Measurements from ENCODE around the gene LEPROT.
A peak's percentile ranks its signal among the peaks of the same experiment; 100 is the strongest.
"Not testable (repeated sequence)": the region's sequence is repeated elsewhere in the genome, so short reads cannot be mapped to it uniquely, and the experiment has no call there.

LEPROT gene

GRCh38 chr1:65420590-65421350, at the start of gene LEPROT, which contains the start of gene LEPR:
TSS of gene LEPROT (plus strand) at chr1:65420668. CDS start at chr1:65420725, 57 bp downstream.
TSS of gene LEPR (plus strand) at chr1:65420668. CDS start at chr1:65565566, 144,898 bp downstream.
- TF ChIP-seq Cebpa-rat (IDR thresholded peaks at IDR 0.05): no peak
- Histone ChIP-seq H3K9me3 (no peaks in the 10 kb centered on the region), H3K27ac (peak within 1 kb of the TSS; percentile 95), H3K27me3 (no peaks in the 10 kb centered on the region), H3K9ac (peak within 1 kb of the TSS; percentile 95), H3K36me3 (peaks cover 8% of the 10 kb centered on the region), H3K4me2 (peak within 1 kb of the TSS; percentile 82), H3K4me3 (peak within 1 kb of the TSS; percentile 96), H3K4me1 (peaks cover 29% of the 10 kb centered on the region), H4K20me1 (no peaks in the 10 kb centered on the region; the same call in 1 of the 2 replicates)

GRCh38 chr1:65371544-65371943, 48.9 kb upstream of the LEPROT start:
- Histone ChIP-seq H3K4me2 (no peak overlapping the region), H3K4me3 (no peak overlapping the region), H3K36me3 (no peaks in the 10 kb centered on the region), H3K9me3 (no peaks in the 10 kb centered on the region), H4K20me1 (no peaks in the 10 kb centered on the region), H3K27ac (no peak overlapping the region), H3K4me1 (no peaks in the 10 kb centered on the region), H3K27me3 (no peaks in the 10 kb centered on the region), H3K9ac (no peak overlapping the region)
- no peak for TF ChIP-seq Cebpa-rat (IDR thresholded peaks at IDR 0.05)

- no peaks in the 10 kb centered on the region for H3K36me3 ChIP-seq
- H3K4me1 ChIP-seq: no peaks in the 10 kb centered on the region
- H3K9me3 ChIP-seq: no peaks in the 10 kb centered on the region
- H3K27me3 ChIP-seq: no peaks in the 10 kb centered on the region
- H4K20me1 ChIP-seq: no peaks in the 10 kb centered on the region
- no peak overlapping the region for H3K4me3 ChIP-seq
- H3K9ac ChIP-seq: no peak overlapping the region
- no peak overlapping the region for H3K27ac ChIP-seq
- TF ChIP-seq Cebpa-rat (IDR thresholded peaks at IDR 0.05): no peak
- no peak overlapping the region for H3K4me2 ChIP-seq
Observed at GRCh38 chr1:65372557-65372956, 47.9 kb upstream of the LEPROT start.

- Histone ChIP-seq H3K9ac (no peak overlapping the region), H3K36me3 (no peaks in the 10 kb centered on the region), H3K4me1 (no peaks in the 10 kb centered on the region), H3K9me3 (no peaks in the 10 kb centered on the region), H3K4me2 (no peak overlapping the region), H3K27me3 (no peaks in the 10 kb centered on the region), H4K20me1 (no peaks in the 10 kb centered on the region), H3K27ac (no peak overlapping the region), H3K4me3 (no peak overlapping the region)
- TF ChIP-seq Cebpa-rat (IDR thresholded peaks at IDR 0.05): no peak
Observed at GRCh38 chr1:65377496-65378246, 42.8 kb upstream of the LEPROT start.

- H4K20me1 ChIP-seq: no peaks in the 10 kb centered on the region
- H3K9ac ChIP-seq: no peak overlapping the region
- no peaks in the 10 kb centered on the region for H3K9me3 ChIP-seq
- H3K27ac ChIP-seq: no peak overlapping the region
- H3K27me3 ChIP-seq: no peaks in the 10 kb centered on the region
- no peak for TF ChIP-seq Cebpa-rat (IDR thresholded peaks at IDR 0.05)
- no peaks in the 10 kb centered on the region for H3K36me3 ChIP-seq
- no peaks in the 10 kb centered on the region for H3K4me1 ChIP-seq
- H3K4me3 ChIP-seq: no peak overlapping the region
- no peak overlapping the region for H3K4me2 ChIP-seq
Observed at GRCh38 chr1:65378247-65378946, 42.1 kb upstream of the LEPROT start.

GRCh38 chr1:65384426-65384825, 36.0 kb upstream of the LEPROT start:
- H3K9me3 ChIP-seq, H3K4me2 ChIP-seq, H4K20me1 ChIP-seq, H3K27me3 ChIP-seq, H3K27ac ChIP-seq, H3K36me3 ChIP-seq, H3K9ac ChIP-seq, H3K4me3 ChIP-seq, H3K4me1 ChIP-seq: not testable (repeated sequence)

DNA sequence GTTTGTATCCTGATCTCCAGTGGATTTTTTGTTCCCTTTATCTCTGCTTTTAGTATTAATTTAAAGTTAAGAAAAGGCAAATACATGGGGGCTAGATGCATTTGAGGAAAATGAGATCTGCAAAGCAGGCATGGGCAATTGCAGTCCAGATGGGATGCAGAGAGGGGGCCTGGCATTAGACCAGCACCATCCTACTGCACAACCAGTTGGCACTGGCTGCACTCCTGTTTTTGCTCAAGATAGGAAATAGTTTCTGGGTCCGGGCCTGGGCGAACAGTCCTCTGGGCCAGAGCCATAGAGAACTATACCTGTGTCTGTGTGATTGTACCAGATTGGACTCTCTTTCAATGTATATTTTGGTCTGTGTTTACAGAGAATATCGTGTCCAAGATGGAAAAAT, 34.0 kb upstream of the LEPROT start:
- no peak overlapping the region for H3K9ac ChIP-seq
- H3K27ac ChIP-seq: no peak overlapping the region
- H3K36me3 ChIP-seq: 0 out of 2 replicates have a peak, but pooled peaks cover 4% of the 10 kb centered on the region
- no peaks in the 10 kb centered on the region for H4K20me1 ChIP-seq
- H3K4me3 ChIP-seq: no peak overlapping the region
- peaks cover 7% of the 10 kb centered on the region for H3K9me3 ChIP-seq
- no peaks in the 10 kb centered on the region for H3K4me1 ChIP-seq
- no peak overlapping the region for H3K4me2 ChIP-seq
- no peaks in the 10 kb centered on the region for H3K27me3 ChIP-seq
- TF ChIP-seq Cebpa-rat (IDR thresholded peaks at IDR 0.05): no peak

GRCh38 chr1:65387821-65388220, 32.6 kb upstream of the LEPROT start:
- no peaks in the 10 kb centered on the region for H3K27me3 ChIP-seq
- no peak for TF ChIP-seq Cebpa-rat (IDR thresholded peaks at IDR 0.05)
- no peak overlapping the region for H3K27ac ChIP-seq
- H3K9me3 ChIP-seq: peaks cover 7% of the 10 kb centered on the region
- H4K20me1 ChIP-seq: no peaks in the 10 kb centered on the region
- H3K9ac ChIP-seq: no peak overlapping the region
- H3K4me3 ChIP-seq: no peak overlapping the region
- no peak overlapping the region for H3K4me2 ChIP-seq
- H3K4me1 ChIP-seq: no peaks in the 10 kb centered on the region
- peaks cover 7% of the 10 kb centered on the region; the same call in 1 of the 2 replicates for H3K36me3 ChIP-seq

DNA sequence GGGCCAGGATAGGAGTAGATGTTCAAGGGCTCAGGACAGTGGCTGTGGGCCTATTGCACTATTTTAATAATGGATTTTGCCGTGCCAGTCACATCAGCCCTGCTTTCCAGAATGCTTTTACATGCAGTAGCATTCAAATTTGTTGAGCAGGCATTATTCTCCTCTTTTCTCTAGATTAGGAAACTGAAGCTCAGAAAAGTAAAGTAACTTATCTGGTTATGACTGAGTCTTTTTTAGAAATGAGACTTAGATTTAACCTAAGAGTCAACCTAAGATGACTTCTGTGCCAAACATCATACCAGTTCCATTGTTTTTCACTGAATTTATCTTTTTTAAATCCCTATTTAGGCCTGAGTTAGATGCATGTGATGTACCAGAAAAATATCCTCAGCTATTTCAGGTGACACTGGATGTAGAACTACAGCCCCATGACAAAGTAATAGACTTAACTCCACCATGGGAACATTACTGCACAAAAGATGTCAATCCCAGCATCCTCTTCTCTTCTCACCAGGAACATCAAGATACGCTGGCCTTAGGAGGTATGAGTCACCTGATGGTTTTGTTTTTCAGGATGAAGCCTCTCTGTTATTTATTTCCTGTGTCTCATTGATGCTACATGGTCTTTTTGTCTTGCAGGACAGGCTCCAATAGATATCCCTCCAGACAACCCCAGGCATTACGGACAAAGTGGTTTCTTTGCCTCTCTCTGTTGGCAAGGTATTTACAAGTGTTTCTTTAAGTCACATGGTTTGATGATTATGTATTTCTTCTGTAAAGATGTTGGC, 31.4 kb upstream of the LEPROT start:
- Histone ChIP-seq H3K4me3 (no peak overlapping the region), H3K27me3 (no peaks in the 10 kb centered on the region), H4K20me1 (no peaks in the 10 kb centered on the region), H3K27ac (no peak overlapping the region), H3K9me3 (peaks cover 5% of the 10 kb centered on the region), H3K36me3 (peaks cover 7% of the 10 kb centered on the region; the same call in 1 of the 2 replicates), H3K4me2 (no peak overlapping the region), H3K9ac (no peak overlapping the region), H3K4me1 (no peaks in the 10 kb centered on the region)
- TF ChIP-seq Cebpa-rat (IDR thresholded peaks at IDR 0.05): no peak
